H9 (cell line): ENCODE results near the gene EYA4. TPM values are rescaled to one million over a fixed set of nuclear protein-coding genes. Genes with fewer than 3 reads are reported as not detected.
A peak's percentile ranks its signal among the peaks of the same experiment; 100 is the strongest.

ENCODE experiments used
- DNase-seq: peaks from one replicate; pipeline ENCODE4 v3.0.0-alpha.2; 2017
- H2AFZ ChIP-seq: one replicate; pipeline ENCODE4 v1.6.1; 2013; ENCODE audit warnings: mild to moderate bottlenecking, low read length, control low read depth, moderate library complexity
- H2AK5ac ChIP-seq: 2 replicates; pipeline ENCODE4 v1.6.1; 2013; ENCODE audit warnings: low read length, control low read depth, mixed read lengths; ENCODE audit not compliant: insufficient read length
- H2BK120ac ChIP-seq: one replicate; pipeline ENCODE4 v1.6.1; 2013; ENCODE audit warnings: low read depth, mild to moderate bottlenecking, low read length, control low read depth, inconsistent platforms; ENCODE audit not compliant: poor library complexity, severe bottlenecking
- H2BK12ac ChIP-seq: 2 replicates; pipeline ENCODE4 v1.6.1; 2013; ENCODE audit warnings: low read length, control low read depth, mixed read lengths, low read depth; ENCODE audit not compliant: insufficient read length
- H2BK15ac ChIP-seq: 2 replicates; pipeline ENCODE4 v1.6.1; 2013; ENCODE audit warnings: low read depth, low read length, control low read depth
- H2BK20ac ChIP-seq: one replicate; pipeline ENCODE4 v1.6.1; 2013; ENCODE audit warnings: low read depth, mild to moderate bottlenecking, low read length, control low read depth, inconsistent platforms; ENCODE audit not compliant: poor library complexity, severe bottlenecking
- H2BK5ac ChIP-seq: 2 replicates; pipeline ENCODE4 v1.6.1; 2013; ENCODE audit warnings: low read length, control low read depth, mixed read lengths; ENCODE audit not compliant: insufficient read length
- H3K14ac ChIP-seq: 2 replicates; pipeline ENCODE4 v1.6.1; 2013; ENCODE audit warnings: low read length, control low read depth; ENCODE audit not compliant: insufficient read depth
- H3K18ac ChIP-seq: 2 replicates; pipeline ENCODE4 v1.6.1; 2013; ENCODE audit warnings: low read depth, mild to moderate bottlenecking, mixed read lengths, low read length, control low read depth; ENCODE audit not compliant: insufficient read length
- H3K23ac ChIP-seq: 2 replicates; pipeline ENCODE4 v1.6.1; 2013; ENCODE audit warnings: low read length, control low read depth, mixed read lengths, low read depth; ENCODE audit not compliant: insufficient read length
- H3K23me2 ChIP-seq: 2 replicates; pipeline ENCODE4 v1.6.1; 2013; ENCODE audit warnings: low read depth, mild to moderate bottlenecking, mixed read lengths, low read length, control low read depth; ENCODE audit not compliant: insufficient read length, poor library complexity, severe bottlenecking
- H3K27ac ChIP-seq: 2 replicates; pipeline ENCODE4 v1.5.1; 2013; ENCODE audit warnings: low read length, control low read depth, mixed read lengths, low read depth; ENCODE audit not compliant: insufficient read length
- H3K27me3 ChIP-seq: 2 replicates; pipeline ENCODE4 v1.6.1; 2013; ENCODE audit warnings: low read length, control low read depth, inconsistent platforms; ENCODE audit not compliant: insufficient read depth
- H3K4ac ChIP-seq: 2 replicates; pipeline ENCODE4 v1.6.1; 2013; ENCODE audit warnings: low read depth, mild to moderate bottlenecking, control low read depth, inconsistent platforms, low read length, moderate library complexity
- H3K4me1 ChIP-seq: 2 replicates; pipeline ENCODE4 v1.6.1; 2013; ENCODE audit warnings: low read length, control low read depth, inconsistent platforms; ENCODE audit not compliant: insufficient read depth
- H3K4me2 ChIP-seq: 2 replicates; pipeline ENCODE4 v1.6.1; 2013; ENCODE audit warnings: low read length, control low read depth, mixed read lengths; ENCODE audit not compliant: insufficient read length, insufficient read depth
- H3K56ac ChIP-seq: 2 replicates; pipeline ENCODE4 v1.6.1; 2013; ENCODE audit warnings: low read depth, mild to moderate bottlenecking, mixed read lengths, low read length, control low read depth; ENCODE audit not compliant: insufficient read length
- H3K79me1 ChIP-seq: 2 replicates; pipeline ENCODE4 v1.6.1; 2013; ENCODE audit warnings: low read depth, mild to moderate bottlenecking, moderate library complexity, low read length, control low read depth, inconsistent platforms; ENCODE audit not compliant: insufficient read depth, poor library complexity, severe bottlenecking
- H3K79me2 ChIP-seq: 2 replicates; pipeline ENCODE4 v1.6.1; 2013; ENCODE audit warnings: low read length, control low read depth, inconsistent platforms; ENCODE audit not compliant: insufficient read depth
- H3K9ac ChIP-seq: 2 replicates; pipeline ENCODE4 v1.6.1; 2013; ENCODE audit warnings: low read length, control low read depth, mixed read lengths; ENCODE audit not compliant: insufficient read length; ENCODE audit errors: extremely low read depth
- H3K9me3 ChIP-seq: one replicate; pipeline ENCODE4 v1.6.1; 2013; ENCODE audit warnings: low read depth, low read length, inconsistent platforms; ENCODE audit not compliant: control insufficient read depth
- H3T11ph ChIP-seq: one replicate; pipeline ENCODE4 v1.6.1; 2013; ENCODE audit warnings: mild to moderate bottlenecking, low read length, control low read depth, inconsistent platforms
- H4K20me1 ChIP-seq: one replicate; pipeline ENCODE4 v1.6.1; 2013; ENCODE audit not compliant: control insufficient read depth, insufficient read length, insufficient read depth
- H4K5ac ChIP-seq: 2 replicates; pipeline ENCODE4 v1.6.1; 2013; ENCODE audit warnings: low read depth, mild to moderate bottlenecking, mixed read lengths, low read length, control low read depth; ENCODE audit not compliant: insufficient read length
- H4K8ac ChIP-seq: replicated peaks from 2 replicates; pipeline ENCODE4 v1.6.1; 2013; ENCODE audit warnings: low read length, control low read depth, mixed read lengths, low read depth; ENCODE audit not compliant: insufficient read length
- H4K91ac ChIP-seq: 2 replicates; pipeline ENCODE4 v1.6.1; 2013; ENCODE audit warnings: low read depth, mild to moderate bottlenecking, moderate library complexity, mixed read lengths, low read length, control low read depth; ENCODE audit not compliant: insufficient read length
- H3K27ac Mint-ChIP-seq, 3 experiments: 2 replicates in 2 of 3; 3 replicates in 1 of 3; pipeline ENCODE4 v1.8.0; 2020 to 2021; ENCODE audit warnings: mixed read lengths in 3 of 3, mild to moderate bottlenecking in 1 of 3, moderate library complexity in 1 of 3
- H3K27me3 Mint-ChIP-seq: 2 replicates; pipeline ENCODE4 v1.8.0; 2021; ENCODE audit warnings: low read depth, mild to moderate bottlenecking, moderate library complexity, mixed read lengths
- H3K36me3 Mint-ChIP-seq, 3 experiments: 2 replicates in 2 of 3; 3 replicates in 1 of 3; pipeline ENCODE4 v1.8.0; 2020 to 2021; ENCODE audit warnings: low read depth in 3 of 3, mixed read lengths in 3 of 3; ENCODE audit not compliant: insufficient read depth in 1 of 3
- H3K4me1 Mint-ChIP-seq, 2 experiments: 2 replicates each; pipeline ENCODE4 v1.8.0; 2020; ENCODE audit warnings: mixed read lengths in 2 of 2
- H3K4me3 Mint-ChIP-seq, 2 experiments: 2 replicates in 1 of 2; 3 replicates in 1 of 2; pipeline ENCODE4 v1.8.0; 2020 to 2021; ENCODE audit warnings: mild to moderate bottlenecking in 2 of 2, mixed read lengths in 2 of 2, moderate library complexity in 1 of 2
- H3K9me3 Mint-ChIP-seq, 2 experiments: 2 replicates in 1 of 2; 3 replicates in 1 of 2; pipeline ENCODE4 v1.8.0; 2020; ENCODE audit warnings: mild to moderate bottlenecking in 2 of 2, mixed read lengths in 2 of 2, moderate library complexity in 1 of 2
- CTCF ChIP-seq: fragments of 200-600 bp; sonication (generic); conservative IDR thresholded peaks from 3 replicates; pipeline ENCODE4 v1.8.0; 2021; ENCODE audit warnings: antibody characterized with exemption, mild to moderate bottlenecking
- WGBS: extraction: QIAGEN DNeasy Blood & Tissue Kit; methylation state at CpG from one replicate; pipeline ENCODE4 v1.1.7; 2013; ENCODE audit warnings: missing lambda C conversion rate, low lambda C conversion rate, mixed read lengths; ENCODE audit not compliant: insufficient read length; ENCODE audit errors: extremely low coverage; 5-methylcytosine and 5-hydroxymethylcytosine counted together
- total RNA-seq: library from RNA; stranded (reverse); gene quantifications from 2 replicates; pipeline ENCODE4 v1.2.1, GENCODE V29; 2021

The EYA4 gene
- total RNA-seq, 1 experiment from 2014 or later, result 0.26 TPM

GRCh38 chr6:133242637-133243585 is 1.8 kb downstream of the EYA4 start:
- no peaks in the 10 kb centered on the region for H3K79me2 ChIP-seq
- no peak overlapping the region for H2BK120ac ChIP-seq
- peaks cover 23 to 32% of the 10 kb centered on the region in 2 experiments for H3K4me1 Mint-ChIP-seq
- no peak overlapping the region for H4K91ac ChIP-seq
- H4K8ac ChIP-seq, result no peak overlapping the region
- no peak overlapping the region for H3K27ac Mint-ChIP-seq
- H3K23ac ChIP-seq, result no peak overlapping the region
- no peak overlapping the region for H2BK12ac ChIP-seq
- no peak overlapping the region for H3K56ac ChIP-seq
- H3K79me1 ChIP-seq, result no peaks in the 10 kb centered on the region
- H3K4me2 ChIP-seq, result peak overlapping the region; percentile 93
- H3K9ac ChIP-seq, result no peak overlapping the region
- H2BK20ac ChIP-seq, result no peak overlapping the region
- no peaks in the 10 kb centered on the region for H3K36me3 Mint-ChIP-seq
- DNase-seq, result peak; percentile 52
- H3K9me3 ChIP-seq, result no peaks in the 10 kb centered on the region
- no peak overlapping the region for H3T11ph ChIP-seq
- H3K4me1 ChIP-seq, result no peaks in the 10 kb centered on the region
- peaks cover 28% of the 10 kb centered on the region for H3K23me2 ChIP-seq
- no peak overlapping the region for H2AFZ ChIP-seq
- no peak overlapping the region; the same call in 1 of the 2 replicates for H3K14ac ChIP-seq
- no peak overlapping the region for H2BK15ac ChIP-seq
- H4K20me1 ChIP-seq, result no peaks in the 10 kb centered on the region
- no peak overlapping the region for H2BK5ac ChIP-seq
- H2AK5ac ChIP-seq, result no peak overlapping the region
- H4K5ac ChIP-seq, result no peak overlapping the region
- H3K9me3 Mint-ChIP-seq, result no peaks in the 10 kb centered on the region
- peaks cover 82% of the 10 kb centered on the region for H3K27me3 Mint-ChIP-seq
- H3K27ac ChIP-seq, result no peak overlapping the region
- no peak for TF ChIP-seq CTCF
- no peak overlapping the region for H3K18ac ChIP-seq
- peaks cover 37% of the 10 kb centered on the region for H3K27me3 ChIP-seq
- no CpG with 5 or more reads among the region's 36 CpGs for WGBS
- no peak overlapping the region for H3K4ac ChIP-seq
- H3K4me3 Mint-ChIP-seq, result peak overlapping the region; percentile 72 to 90
